SK-N-SH treated with all-trans-retinoic acid at 6 μM for 48 hours (cell line): ENCODE data around the gene FILIP1.

Experiments used
- ARNTL ChIP-seq: fragments of 450-650 bp; formaldehyde crosslinking; IDR thresholded peaks from 2 replicates; pipeline ENCODE4 v1.5.0; 2020; ENCODE audit warnings: low read depth, mild to moderate bottlenecking, moderate library complexity, borderline replicate concordance
- ISL1 ChIP-seq: fragments of 250-450 bp; sonication (Bioruptor Pico); IDR thresholded peaks from 2 replicates; pipeline ENCODE4 v2.1.2; 2022; ENCODE audit warnings: mild to moderate bottlenecking, moderate library complexity
- TF ChIP-seq, protein P1 (sequence below): fragments of 250-450 bp; sonication (Bioruptor Pico); IDR thresholded peaks from 2 replicates; pipeline ENCODE4 v1.5.1; 2020; ENCODE audit warnings: low read depth, mild to moderate bottlenecking, moderate library complexity

DNA sequence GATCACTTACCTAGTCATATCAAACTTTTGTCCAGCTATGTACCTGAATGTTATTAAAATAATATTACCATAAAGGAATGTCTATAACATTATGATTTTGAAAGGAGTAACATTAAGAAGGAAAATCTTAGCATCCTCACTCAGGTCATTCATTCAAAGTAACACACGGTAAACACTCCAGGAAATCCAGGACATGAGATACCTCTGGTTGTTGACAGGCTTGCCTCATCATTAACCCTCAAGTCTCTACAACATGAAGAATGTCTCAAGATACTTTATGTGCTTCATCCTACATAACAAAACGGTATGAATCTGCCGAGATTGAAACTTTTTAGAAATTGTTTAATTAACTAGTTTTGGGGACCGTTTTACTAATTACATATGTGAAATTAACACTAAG, 690 bp upstream of the FILIP1 start:
- TF ChIP-seq, protein P1, sequence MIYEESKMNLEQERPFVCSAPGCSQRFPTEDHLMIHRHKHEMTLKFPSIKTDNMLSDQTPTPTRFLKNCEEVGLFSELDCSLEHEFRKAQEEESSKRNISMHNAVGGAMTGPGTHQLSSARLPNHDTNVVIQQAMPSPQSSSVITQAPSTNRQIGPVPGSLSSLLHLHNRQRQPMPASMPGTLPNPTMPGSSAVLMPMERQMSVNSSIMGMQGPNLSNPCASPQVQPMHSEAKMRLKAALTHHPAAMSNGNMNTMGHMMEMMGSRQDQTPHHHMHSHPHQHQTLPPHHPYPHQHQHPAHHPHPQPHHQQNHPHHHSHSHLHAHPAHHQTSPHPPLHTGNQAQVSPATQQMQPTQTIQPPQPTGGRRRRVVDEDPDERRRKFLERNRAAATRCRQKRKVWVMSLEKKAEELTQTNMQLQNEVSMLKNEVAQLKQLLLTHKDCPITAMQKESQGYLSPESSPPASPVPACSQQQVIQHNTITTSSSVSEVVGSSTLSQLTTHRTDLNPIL (CRISPR knock-in tag), result no peak
- TF ChIP-seq ARNTL (CRISPR knock-in tag) (no peak), ISL1 (CRISPR knock-in tag) (no peak)
